HG02852 (cell line): ENCODE results near the gene CD28.

Experiments used
- ATAC-seq: cut with Tn5 transposase; IDR thresholded peaks from one replicate; pipeline ENCODE4 v1.9.1; 2021; ENCODE audit warnings: mild to moderate bottlenecking, moderate library complexity; ENCODE audit not compliant: unreplicated experiment

Gene CD28

DNA sequence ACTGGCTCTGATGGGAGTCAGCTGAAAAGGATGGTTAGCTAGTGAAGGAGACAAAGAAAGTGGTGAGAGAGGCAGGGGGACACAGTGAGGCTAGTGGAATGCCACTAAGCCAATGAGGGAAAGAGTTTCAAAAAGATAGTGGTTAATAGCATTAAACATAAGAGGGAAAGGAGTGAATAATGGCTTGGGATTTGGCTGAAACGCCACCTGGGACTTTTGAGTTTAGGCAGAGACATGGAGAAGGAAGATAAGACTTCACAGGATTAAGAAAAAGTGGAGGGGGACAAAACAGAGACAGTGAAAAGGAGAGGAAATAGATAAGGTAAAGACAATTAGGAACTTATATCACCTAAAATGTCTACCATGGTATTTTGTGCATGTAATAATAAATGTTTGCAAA, 6.9 kb downstream of the CD28 start:
- ATAC-seq, result no peak

DNA sequence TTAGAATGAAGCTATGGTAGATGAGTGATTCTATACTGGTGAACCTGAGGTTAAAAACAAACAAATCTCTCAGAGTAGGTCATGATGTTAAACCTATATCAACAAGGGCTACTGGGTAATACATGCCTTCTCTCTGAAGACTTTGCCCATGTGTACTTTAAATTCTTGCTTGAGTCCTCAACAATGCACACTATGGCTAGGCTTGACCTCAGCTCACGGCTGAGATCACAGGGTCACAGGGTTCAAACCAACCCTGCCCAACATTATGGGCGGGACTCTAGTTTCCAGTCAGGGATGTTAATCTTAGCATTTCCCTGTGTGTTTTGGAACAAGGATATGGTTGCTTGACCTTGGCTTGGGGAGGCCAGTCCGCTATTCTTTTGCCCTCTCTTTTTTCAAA, 7.7 kb downstream of the CD28 start:
- ATAC-seq, result no peak

- no peak for ATAC-seq
Observed at GRCh38 chr2:203715744-203716143, 9.3 kb downstream of the CD28 start.

DNA sequence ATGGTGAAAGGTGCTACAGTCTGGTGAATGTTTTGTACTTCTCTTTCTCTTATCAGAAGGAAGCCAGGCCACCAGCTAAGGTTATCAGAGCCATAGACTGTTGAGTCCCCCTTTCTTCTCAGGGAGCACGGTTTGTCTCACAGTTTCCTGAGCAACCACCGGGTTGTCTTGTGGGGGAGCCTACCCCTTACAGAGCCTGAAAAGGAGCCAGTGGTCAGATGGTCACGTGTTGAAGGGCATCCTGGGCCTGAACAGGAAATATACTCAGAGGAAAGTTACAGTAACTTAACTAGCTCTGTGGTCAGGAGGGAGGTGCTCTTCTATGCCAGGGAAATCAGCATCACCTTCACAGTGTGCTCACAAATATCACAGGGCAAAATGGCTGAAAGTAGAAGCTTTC, 11.6 kb downstream of the CD28 start:
- peak; percentile 86 for ATAC-seq

GRCh38 chr2:203719456-203720410, 13.3 kb downstream of the CD28 start:
- ATAC-seq, result no peak

- ATAC-seq, result no peak
Observed at GRCh38 chr2:203720915-203721672, 14.7 kb downstream of the CD28 start.

DNA sequence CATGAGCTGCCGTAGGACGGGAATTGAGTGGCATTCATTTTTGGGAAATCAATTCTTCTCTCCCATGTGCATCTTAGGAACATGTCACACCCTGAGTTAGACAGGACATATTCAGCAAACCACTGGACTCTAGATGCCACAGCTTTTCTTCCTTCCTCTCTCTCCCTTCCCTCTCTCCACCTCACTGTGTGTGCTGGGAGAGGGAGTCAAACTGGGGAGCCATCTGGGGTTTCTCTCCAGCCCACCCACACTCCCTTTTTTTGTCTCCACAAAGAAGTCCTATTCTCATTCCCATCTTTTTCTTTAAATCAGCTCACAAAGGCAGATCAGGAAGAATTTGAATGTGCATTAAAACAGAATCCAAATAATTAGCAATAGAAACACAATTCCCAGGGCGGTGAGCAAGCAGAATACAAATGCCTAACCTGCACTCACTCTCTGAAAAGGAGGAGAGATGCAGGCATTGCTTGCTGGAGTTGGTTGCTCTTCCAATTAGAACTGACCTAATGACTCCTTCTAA, 15.4 kb downstream of the CD28 start:
- ATAC-seq, result no peak

DNA sequence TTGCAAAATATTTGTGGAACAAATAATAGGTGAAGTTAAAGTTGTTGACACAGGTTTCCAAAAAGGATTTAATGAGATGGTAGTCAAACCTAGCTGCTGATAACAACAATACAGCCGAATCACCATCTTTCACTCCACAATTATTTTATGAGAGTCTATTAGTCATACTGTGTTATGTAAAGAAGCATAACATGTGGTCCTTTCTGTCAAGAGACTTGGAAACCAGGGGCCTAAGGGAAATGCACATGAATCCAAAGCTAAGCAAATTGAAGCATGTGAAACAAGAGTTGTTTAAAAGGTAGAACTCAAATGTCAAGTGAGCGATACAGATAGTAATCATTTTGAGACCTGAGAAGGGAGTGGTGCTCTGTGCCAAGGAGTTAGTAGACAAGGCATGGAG, 16.0 kb downstream of the CD28 start:
- ATAC-seq, result no peak

DNA sequence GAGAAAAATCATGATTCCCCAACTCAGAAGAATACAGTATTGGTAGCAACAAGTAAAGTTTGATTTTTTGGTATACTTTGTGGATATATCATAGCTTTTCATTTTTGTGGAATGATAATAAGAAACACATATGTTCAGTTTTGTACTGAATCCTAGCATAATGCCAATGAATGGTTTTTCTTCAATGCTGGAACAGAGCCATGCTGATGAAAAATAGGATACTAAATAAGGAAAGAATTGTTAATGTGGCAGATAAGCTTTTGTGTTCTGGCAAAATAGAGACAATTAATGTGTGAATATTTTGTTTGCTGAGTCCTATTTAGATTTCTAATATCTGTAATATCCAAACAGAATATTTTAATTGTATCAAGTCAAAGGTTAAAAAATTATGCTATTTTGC, 21.9 kb downstream of the CD28 start:
- no peak for ATAC-seq

- ATAC-seq, result peak; percentile 81
Observed at GRCh38 chr2:203730076-203730729, 23.8 kb downstream of the CD28 start.

- no peak for ATAC-seq
Observed at GRCh38 chr2:203730883-203731282, 24.4 kb downstream of the CD28 start.

DNA sequence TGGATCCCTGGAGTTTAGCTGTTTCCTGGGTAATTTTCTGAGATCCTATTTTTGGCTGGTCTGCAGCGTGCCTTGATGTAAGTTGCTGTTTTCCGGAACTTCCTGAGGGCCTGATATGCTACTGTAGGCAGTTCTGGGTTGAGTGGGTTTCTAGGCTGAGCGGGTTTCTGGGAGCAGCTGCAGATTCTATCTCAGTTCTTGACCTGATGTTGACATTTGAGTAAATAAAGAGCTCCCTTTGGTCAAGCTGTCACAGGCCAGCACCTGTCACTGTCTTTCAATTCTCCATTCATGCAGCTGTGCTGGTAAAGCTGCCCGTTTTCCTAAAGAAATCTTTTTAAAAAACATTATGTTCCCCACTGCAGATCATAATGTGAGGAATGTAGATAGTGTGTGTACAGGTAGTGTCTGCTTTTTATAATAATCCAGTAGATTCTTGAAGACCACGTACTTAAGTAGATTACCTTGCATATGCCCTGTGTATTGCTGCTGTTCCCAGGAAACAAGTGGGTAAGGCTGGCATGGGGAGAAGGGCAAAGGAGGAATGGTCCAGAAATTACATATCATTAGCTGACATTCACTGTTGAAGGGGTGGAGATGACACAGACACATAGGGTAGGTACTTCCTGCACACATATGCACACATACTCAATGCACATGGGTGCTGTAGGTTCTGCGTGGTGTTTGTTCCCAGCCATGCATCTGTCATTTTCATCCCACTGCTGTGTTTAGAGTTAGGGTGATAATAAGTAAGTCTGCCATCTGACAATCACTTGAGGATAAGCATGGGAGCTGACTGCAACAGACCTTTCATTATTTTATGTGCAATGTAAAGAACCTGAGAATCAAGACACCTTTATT, 25.9 kb downstream of the CD28 start:
- no peak for ATAC-seq

DNA sequence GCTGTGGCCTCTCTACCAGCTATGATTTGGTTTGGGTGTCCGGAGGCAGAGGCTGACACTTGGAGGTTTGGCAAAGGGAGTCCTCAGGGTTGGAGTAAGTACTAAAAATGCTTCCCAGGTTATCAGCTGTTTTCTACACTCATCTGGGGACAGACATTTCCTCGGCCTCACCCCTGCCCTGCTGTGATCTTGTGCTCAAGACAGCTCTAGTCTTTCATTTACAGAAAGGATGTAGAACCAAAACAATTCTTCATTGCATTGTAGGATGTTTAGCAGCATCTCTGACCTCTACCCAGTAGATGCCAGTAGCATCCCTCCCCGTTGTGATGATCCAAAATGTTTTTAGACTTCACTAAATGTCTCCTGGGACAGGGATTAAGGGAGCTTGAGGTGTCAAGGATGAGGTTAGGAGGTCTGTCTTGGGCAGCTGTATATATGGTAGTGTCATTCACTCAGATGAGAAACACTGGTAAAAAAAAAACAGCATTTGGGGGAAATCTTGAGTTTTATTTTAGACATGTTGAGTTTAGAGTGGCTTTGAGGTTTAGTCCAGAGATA, 26.6 kb downstream of the CD28 start:
- no peak for ATAC-seq

DNA sequence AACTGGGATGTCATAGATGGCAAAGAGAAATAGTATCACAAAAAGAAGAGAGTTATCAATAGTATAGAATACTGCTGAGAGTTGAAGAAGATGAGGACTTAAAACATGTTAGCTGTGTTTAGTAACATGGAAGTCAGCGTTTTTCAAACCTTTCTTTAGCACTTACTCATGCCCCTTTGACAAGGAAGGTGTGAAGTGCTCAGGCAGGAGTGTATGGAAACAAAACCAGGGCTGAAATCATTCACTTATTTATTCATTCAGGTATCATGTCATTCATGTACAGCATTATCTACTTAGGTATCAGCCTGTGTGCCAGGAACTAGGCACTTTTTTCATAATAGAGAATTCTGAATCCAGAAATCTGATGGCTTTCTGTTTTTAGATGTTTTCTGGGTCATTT, 27.2 kb downstream of the CD28 start:
- ATAC-seq, result no peak

DNA sequence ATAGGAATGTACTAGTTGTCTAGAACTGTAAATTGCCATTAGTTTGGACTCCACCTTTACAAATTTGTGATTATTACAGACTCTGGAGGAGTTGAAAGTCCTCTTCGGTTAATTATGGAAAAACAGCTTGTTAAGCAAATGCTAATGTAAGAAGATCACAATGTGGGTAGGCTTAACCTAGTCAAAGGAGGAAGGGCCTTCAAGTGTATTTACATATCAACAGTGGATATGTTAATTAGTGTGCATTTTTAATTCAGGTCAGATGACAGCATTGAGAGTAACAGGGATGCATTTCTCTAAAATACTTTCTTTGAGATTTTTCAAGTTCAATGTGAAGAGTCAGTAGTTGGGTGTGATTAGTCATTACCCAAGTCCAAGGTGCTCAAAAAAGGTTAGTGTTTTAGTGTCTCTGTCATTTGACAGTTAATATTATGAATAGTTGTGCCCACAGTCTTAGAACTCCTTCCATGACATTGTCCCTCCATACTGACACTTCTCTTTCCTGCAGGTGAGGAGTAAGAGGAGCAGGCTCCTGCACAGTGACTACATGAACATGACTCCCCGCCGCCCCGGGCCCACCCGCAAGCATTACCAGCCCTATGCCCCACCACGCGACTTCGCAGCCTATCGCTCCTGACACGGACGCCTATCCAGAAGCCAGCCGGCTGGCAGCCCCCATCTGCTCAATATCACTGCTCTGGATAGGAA, 28.0 kb downstream of the CD28 start:
- no peak for ATAC-seq

- ATAC-seq, result peak; percentile 78
Observed at GRCh38 chr2:203737360-203737759, 30.9 kb downstream of the CD28 start.

- no peak for ATAC-seq
Observed at GRCh38 chr2:203739351-203739750, 32.9 kb downstream of the CD28 start.

GRCh38 chr2:203740871-203741281, 34.4 kb downstream of the CD28 start:
- ATAC-seq, result no peak

DNA sequence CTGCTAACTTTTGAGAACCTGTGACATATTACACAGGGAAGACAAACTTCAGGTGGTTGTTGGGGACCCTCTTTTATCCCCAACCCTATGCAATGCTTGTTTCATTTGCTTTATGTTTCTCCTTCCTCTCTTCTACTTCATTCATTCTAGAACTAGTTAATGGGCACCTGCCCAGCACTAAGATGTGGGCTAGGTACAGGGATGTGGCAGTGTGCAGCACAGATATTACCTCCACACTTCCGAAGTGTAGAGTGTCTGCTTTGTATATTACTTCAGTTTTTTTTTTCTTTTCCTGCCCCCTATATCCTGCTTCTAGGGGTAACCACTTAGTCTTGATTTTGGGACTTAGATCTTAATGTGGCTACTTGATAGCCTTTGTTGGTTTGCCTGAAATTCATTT, 35.1 kb downstream of the CD28 start:
- no peak for ATAC-seq
